Stimulated activated CD8-positive, alpha-beta memory T cell treated with anti-CD3 and anti-CD28 coated beads, Interleukin-12 subunit alpha, Interleukin-12 subunit beta, amount 100 ng/mL, for 24 hours (primary cell): Measurements from ENCODE around the gene CGA.
A peak's percentile ranks its signal among the peaks of the same experiment; 100 is the strongest.

Experiments
- DNase-seq: peaks from one replicate; pipeline ENCODE4 v3.0.0-alpha.2; 2020; ENCODE audit errors: extremely low read depth

The CGA gene

DNA sequence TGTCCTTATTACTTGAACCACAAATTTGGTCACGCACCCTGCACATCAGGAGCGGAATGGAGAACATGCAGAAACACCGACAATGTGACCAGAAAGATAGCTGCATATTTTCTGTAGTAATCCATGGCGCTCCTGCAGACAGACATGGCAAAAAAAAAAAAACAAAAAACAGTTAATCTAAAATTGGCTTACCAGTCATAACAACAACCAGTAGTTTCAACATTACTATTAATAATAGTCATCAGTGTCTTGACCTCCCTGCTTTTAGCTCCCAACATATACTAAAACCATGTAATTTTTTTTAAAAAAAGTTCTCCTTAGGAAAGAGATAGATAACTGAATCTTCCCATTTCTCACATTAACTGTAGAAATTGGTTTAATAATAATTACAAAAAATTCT, 6.8 kb downstream of the CGA start:
- DNase-seq: no peak

DNA sequence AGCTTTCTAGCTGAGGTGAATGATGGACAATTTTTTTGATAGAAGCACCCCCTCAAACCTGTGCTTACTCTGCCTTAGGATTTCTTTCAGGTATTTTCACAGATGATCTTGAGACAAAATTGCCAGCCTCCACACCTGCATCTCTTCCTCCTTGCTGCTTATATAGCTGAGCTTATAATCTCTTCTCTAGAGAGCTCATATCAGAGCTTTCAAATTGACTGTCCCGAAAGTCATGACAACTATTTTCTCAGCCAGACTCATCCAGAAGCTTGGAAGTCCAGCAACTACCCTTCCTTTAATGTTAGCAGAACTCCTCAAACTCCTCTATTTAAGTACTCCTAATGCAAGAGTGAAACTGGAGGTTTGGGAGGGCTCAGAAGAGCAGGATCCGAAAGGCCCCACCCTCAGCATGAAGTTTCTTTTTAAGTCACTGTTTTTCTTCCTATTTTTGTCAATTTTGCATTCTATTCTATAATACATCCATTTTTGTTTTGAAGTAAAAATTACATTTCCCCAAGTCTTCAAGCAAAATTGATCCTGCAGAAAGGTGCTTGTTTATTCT, 12.7 kb downstream of the CGA start:
- no peak for DNase-seq

DNA sequence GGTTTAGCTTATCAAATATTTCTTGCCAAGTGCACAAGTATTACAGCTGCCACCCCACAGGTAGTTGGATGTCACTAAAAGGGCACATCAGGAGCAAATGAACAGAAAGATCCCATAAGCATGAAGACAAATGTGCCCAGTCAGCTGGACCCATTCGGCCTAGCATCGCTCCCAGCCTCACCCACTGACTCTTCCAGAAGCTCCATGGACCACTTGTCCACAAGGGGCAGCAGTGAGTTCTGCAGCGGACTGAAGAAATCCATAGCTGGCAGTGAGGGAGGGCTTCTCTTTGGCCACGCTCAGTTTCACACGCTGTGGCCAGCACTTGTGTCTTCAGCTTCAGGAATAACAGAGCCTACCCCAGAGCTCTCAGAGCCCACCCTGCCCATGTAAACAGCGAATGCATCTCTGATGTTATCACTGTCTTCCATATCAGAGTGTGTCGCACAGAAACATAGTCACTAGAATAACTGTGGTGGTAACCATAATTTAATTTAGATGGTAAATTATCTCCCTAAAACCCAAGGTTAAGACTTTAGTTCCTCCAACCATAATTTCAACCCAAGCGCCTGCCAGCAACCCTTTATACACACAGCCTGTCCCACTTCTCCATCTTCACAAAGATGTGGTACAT, 15.8 kb downstream of the CGA start:
- peak; percentile 11 for DNase-seq

- DNase-seq: no peak
Observed at GRCh38 chr6:87075168-87075567, 19.7 kb downstream of the CGA start.

- DNase-seq: no peak
Observed at GRCh38 chr6:87074101-87074621, 20.7 kb downstream of the CGA start.

DNA sequence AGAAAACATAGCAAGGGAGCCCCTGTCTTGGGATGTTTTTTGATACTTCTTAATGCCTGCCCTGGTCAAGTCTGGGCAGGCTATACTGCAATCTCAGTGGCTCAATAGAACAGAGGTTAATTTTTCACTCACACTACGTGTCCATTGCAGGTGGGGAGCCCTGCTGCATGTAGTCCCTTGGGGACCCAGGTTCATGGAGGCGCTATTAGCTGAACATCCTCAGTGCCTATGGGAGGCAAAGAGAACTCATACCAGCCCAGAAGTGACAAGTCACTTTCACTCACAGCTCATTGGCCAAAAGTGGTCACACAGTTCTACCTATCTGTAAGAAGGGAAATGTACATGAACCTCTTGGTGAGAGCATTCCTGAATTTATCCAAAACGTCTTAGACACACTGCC, 23.2 kb downstream of the CGA start:
- no peak for DNase-seq

- DNase-seq: no peak
Observed at GRCh38 chr6:87070741-87071140, 24.2 kb downstream of the CGA start.

DNA sequence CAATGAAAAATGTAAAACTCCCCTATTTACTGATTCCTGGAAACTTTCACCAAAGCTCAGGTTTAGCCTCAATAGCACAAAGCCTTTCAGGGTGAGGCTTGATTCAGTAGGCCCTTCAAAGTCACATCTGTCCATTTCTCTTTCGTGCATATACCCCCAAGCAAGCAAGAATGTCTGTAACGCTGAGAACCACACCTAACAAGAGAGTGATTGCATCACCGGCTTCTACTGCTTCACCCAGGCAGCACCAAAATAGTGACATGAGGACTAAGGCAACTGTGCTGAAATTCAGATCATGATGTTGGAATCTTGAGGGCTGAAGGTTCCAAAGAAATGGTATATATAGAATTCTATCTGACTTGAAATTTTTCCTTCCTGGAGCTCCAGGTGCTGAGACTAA, 26.1 kb downstream of the CGA start:
- DNase-seq: no peak

GRCh38 chr6:87066449-87067333, 28.2 kb downstream of the CGA start:
- DNase-seq: no peak

DNA sequence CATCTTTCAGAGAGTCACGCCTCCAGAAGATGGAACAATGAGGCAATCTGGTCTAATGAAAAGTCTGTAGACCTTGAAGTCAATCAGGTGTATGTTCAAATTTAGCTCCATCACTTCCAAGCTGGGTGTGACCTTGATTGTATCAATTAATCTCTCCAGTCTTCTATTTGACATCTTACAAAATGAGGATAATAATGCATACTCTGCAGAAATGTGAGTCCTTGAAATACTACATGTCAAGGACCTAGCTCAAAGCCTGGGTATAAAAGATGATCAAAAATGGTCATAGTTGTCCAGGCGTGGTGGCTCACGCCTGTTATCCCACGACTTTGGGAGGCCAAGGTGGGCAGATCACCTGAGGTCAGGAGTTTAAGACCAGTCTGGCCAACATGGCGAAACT, 29.8 kb downstream of the CGA start:
- no peak for DNase-seq

DNA sequence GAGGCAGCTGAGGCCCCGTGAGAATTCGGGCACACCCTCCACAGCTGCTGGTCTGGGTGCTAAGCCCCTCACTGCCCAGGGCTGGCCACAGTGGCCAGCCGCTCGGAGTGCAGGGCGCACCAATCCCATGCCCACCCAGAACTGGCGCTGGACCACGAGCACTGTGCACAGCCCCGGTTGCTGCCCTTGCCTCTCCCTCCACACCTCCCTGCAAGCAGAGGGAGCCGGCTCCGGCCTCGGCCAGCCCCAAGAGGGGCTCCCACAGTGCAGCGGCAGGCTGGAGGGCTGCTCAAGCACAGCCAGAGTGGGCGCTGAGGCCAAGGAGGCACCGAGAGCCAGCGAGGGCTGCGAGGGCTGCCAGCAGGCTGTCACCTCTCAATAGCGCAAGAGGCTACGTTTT, 35.0 kb downstream of the CGA start:
- DNase-seq: no peak

DNA sequence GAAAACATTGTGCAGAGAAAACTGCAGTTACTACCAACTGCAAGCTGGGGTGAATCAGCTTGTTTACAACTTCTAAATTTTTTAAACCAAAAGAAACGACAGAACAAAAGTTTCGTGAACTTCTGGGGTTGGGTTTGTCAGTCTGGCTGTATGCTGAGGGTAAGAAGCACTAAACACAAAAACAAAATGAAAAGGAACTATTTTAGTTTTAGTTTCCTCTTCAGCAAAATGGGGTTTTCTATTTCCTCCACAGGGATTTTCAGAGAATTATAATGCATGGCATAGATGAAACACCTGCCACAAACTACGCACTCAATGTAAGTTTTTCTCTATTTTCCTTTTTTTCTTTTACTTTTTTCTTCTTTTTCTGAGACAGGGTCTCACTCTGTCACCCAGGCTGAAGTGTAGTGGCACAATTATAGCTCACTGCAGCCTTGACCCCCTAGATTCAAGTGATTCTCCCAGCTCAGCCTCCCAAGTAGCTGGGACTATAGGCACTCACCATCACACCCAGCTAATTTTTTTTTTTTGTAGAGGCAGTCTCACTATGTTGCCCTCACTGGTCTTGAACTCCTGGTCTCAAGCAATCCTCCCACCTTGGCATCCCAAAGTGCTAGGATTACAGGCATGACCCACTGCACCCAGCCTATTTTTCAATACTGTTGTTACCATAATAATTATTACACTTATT, 40.6 kb downstream of the CGA start:
- DNase-seq: no peak

DNA sequence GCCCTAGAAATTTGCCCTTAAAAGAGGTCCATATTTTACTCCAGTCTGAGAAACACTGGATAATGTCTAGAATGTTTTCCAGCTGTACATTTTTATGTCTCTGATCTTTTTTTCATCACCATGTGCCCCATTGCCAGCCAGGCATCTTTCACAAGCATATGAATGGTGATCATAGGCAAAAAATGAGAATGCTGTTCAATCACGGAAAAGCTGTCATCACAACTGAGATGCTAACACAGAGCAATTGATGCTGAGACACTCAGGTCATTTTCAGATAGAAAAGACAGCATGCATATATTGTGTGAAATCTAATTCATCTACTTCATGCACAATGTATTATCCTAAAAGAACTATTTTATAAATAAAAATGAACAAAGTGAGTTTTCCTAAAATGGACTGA, 41.6 kb downstream of the CGA start:
- no peak for DNase-seq

DNA sequence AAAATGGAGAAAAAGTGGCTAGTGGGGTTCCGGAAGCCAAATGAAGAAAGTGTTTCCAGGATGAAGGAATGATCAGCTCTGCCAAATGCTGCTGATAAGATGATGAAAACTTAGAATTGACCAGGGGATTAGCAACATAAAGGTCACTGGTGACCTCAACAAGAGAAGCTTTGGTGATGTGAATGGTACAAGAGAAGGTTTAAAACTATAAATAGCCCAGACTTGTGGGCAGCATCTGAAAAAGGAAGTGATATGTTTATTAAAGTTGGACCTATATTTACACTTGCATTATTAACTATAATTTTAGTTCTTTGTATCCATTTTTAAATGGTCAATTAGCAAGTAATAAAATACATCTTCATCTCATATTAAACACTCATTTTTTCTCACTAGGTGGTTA, 45.1 kb downstream of the CGA start:
- no peak for DNase-seq

- no peak for DNase-seq
Observed at GRCh38 chr6:87045521-87046075, 49.3 kb downstream of the CGA start.

GRCh38 chr6:87040729-87041128, 54.2 kb downstream of the CGA start:
- DNase-seq: no peak
